HG03565 (cell line): ENCODE data around the gene MICAL3.

Source experiments
- ATAC-seq: cut with Tn5 transposase; IDR thresholded peaks from one replicate; pipeline ENCODE4 v1.9.1; 2021; ENCODE audit warnings: mild to moderate bottlenecking, moderate library complexity; ENCODE audit not compliant: unreplicated experiment

The MICAL3 gene

DNA sequence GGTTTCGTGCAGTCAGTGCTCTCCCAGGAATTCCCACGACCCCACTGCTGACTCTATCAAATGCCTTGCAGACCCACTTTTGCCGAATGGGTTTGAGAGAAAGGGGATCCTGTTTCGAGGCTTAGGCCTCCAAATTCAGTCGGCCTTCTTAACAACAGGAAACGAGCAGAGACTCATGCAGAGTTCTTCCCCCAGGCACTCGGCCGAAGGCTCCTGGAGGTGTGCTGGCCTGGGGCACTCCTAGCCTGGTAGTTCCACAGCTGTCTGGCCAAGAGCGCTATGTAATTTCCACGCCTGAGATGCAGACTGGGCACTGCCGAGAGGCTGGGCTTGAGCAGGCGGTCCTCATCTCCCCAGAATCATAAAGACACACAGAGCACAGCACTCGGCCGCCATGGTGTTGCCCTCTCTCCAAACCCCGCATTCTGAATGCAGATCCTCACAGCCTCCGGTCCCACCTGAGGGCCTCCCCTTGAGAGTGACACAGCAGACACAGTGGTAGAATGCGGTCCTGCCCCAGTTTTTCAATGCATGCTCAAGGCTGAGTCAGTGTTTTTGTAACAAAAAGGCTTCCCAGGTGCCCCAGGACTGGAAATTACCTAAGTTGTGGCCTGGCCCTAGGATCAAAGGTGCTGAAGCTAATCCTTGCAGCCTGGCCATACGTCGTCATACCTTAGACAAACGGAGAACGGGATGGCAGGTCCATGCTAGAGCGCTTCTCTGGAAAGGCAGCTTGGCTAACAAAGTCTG lies 219.9 kb downstream of the MICAL3 start:
- no peak for ATAC-seq

DNA sequence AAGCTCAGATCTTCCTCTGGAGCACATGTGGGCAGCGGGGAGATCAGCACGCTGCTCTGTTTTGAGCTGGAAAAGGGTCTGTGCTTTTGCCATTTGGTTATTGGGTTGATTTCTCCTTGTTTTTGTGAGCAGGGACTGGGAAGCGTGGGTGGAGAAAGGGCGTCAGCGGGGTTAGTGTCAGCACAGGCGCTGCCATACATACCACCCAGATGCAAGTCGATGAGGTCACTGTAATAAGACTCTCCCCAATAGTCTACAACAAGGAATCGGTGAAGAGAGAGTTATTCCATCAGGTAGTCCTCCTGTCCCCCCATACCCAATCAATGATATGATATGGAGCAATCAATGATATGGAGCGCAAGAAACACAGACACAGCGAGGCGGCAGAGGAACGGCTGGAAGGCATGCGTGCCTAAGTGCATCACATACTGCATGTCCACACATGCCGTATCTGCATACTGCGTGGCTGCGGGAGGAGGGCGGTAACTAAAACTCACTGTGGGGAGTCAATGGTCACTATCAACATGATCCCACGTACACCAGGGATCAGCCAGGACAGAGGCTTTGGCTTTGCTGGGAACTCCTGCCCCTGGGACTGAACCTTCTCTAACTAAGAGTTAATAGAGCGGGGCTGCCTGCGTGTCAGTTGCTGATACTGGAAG lies 220.6 kb downstream of the MICAL3 start:
- ATAC-seq, result no peak

DNA sequence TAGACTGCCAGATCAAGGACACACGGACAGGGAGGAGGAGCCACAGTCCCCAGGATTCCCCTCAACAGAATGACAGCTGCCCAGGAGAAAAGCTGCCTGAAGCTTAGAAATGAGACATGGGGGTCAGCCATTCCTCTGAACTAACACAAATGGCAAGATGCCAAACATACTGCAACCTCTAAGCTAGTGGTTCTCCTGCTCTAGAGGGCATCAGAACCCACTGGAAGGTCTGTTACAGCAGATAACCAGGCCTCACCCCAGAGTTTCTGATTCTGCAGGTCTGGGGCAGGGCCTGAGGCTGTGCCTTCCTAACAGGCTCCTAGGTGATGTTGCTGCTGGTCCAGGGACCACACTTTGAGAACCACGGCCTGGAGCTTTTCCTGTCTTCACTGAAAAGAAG lies 221.5 kb downstream of the MICAL3 start:
- ATAC-seq, result no peak

DNA sequence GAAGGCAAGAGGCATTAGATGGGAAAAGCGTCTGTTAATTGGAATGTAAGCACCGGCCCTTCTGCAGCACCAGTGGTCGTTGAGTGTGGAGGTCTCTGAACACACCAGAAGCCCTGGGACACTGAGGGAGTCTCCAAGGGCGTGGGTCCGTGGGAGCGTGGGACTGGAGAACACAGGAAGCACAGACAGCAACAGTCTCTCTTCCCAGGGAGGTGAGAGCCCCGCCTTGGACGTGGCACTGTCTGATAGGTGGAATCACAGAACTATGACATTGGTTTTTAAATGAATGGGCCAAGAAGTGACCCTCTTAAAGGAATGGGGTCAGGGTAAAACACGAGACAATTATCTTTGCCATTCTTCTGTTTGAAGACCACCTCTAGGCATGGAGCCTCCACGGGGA lies 221.9 kb downstream of the MICAL3 start:
- ATAC-seq, result no peak

DNA sequence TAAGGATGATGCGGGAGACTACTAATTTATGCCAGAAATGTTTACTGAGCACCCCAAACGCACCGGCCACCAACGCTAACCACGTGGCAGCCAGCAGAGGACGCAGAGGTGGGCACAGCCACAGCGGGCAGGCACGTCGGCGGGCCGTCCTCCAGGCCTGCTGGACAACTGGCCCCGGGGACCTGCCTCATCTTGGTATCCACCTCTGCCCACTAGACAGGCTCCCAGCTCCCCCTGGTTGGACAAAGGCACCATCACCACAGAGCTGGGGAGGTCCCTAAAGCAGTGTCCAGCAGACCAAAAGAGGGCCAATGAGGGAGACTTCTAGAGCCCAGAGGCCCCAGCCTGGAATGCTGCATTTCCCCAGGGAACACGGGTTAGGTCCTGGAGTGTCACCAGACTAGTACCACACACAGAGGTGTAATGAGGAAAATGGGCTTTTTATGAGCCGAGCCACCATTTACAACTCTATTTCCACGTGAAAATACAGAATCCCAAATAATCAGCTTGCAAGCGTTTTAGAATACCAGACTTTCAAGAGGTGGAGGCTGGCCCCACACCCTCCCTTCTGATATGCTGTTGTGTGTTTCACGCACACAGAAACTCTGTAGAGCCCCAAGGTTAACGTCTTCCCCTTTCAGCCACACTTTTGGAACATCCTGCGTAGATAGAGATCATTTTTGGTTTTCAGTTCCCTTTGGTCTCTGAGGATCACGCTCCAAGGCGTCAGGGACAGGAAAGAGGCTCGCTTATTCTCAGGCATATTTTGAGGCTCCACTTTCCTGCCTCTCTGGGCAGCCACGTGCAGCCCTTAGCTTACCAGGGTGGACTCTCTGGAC lies 226.4 kb downstream of the MICAL3 start:
- ATAC-seq, result peak; percentile 44

DNA sequence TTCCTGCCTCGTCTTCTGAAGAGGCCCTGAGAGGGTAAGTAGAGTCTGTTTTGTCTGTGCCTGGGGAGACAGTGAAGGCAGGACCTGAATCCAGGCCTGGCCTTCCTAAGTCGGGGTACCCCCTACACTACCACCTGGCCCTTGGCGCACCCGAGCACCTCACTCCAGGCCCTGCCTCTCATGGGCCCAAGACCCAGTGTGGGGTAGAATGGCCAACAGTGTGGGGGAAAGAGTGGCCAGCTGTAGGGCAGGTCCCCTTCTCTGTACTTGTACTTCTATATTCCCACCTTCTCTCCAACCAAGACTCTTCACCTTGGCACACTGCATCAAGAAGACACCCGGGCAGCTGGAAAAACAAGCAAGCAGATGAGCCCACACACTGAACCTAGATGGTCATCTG lies 227.7 kb downstream of the MICAL3 start:
- no peak for ATAC-seq

DNA sequence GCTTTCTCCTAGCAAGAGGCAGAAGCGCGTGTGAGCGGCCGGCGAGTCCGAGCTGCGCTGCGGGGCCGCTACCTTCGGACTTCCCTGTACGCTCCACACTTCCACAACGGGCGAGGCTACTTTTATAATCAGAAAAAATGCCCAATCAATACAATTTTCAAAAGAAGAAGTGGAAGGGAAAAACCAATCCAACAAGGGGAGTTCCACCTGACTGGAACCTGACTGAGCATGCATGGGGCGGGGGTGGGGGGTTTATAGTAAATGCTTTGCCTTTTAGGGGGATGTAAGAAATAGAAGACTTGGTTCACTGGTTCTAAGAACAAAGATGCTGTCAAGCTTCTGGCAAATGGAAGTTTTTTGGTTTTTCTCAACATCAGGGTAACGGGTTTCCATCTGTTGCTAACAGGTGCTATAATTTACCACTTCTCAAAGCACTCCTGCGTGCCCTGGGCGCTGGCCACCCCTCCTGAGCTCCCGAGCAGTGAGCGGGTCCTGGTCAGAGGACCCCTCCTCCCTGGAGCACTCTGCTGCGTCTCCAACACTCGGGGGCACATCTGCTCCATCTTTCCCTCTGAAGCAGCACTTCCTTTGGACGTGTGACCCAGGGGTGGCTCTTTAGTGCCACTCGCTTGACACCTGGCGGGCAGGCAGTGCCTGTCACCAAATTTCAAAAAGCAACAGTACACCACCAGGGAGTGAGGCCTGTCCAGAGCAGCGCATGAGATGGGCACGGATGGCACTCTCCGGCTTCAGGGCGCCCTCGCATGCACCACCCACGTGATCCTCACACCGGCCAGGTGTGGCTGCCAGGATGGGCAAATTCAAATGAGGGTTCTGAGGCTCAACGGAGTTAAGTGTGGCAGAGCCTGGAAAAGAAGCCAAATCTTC lies 228.5 kb downstream of the MICAL3 start:
- ATAC-seq, result no peak

DNA sequence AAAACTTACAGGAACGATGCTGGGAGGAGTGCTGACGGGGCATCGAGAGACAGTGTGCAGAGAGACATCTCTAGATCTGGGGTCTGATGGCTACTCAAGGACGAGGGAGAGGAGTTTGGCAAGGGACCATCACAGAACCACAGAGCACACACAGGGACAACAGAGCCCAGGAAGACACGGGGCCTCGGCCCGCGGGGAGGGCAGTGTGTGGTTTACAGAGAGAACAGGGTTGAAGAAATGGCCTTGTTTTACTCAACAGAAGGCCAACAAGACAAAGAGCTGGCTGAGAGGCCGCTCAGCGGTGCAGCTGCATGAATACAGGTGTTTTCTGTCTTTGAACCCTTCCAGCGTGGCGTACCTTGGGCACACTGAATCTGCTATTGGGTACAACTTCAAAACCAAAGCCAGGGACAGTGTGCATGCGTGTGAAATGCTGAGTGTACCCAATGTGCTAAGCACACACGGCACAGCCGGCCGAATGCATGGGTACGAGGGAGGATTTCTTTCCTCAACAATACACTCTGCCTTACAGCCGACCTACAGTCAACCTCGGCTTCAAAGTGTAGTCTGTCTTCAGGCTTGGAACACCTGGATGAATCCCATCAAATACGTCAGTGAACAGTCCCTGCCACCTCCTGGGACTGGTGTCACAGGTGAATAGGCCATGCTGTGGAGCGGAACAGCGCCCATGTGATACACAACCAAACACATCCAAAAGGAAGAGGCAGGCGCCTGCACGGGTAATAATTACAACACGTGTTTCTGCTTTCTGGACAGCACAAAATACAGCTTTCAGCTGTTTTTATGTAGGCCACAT lies 229.4 kb downstream of the MICAL3 start:
- no peak for ATAC-seq

DNA sequence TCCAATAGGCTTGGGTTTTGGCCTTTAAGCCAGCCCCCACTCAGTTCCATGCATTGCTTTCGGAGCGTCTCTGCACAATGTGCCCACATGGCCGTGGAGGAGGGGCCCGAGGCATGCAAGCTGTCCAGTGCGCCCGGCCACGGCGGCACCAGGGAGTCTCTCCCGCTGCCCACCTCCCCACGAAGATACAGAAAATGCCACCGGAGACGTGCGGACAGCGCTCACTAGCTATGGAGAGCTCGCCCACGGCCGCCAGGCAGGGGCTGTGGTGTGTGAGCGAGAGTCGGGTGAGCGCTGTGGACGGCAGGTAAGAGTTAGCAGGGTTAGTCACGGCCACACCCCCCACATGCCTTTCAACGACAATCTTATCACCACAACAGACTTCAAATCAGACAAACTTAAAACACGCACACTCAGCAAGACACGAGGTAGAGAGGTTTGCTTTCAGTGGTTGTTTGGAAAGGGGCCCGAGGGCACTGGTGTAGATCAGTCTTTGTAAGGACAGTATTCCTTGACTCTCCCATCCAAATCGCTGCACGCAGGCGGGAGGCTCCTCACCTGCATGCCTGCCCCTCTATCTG lies 231.4 kb downstream of the MICAL3 start:
- ATAC-seq, result no peak

DNA sequence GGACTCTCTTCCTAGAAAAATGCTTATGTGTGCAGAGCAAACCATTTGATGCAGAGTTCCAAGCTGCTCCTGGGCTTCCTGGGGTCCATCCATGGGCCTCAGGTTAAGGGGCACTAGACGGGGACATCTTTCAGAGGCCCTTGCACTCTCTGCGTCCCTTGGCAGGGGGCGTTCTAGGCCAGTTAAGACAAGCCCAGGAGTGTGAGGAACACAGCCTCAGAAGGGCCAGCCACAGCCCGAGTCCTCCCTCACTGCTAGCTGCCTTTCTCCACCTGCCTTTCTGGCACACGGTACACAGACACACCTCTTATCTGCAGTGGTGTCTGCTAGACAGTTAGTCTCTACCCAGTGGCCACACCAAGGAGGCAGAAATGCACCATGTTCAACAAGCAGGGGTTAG lies 232.1 kb downstream of the MICAL3 start:
- ATAC-seq, result no peak

DNA sequence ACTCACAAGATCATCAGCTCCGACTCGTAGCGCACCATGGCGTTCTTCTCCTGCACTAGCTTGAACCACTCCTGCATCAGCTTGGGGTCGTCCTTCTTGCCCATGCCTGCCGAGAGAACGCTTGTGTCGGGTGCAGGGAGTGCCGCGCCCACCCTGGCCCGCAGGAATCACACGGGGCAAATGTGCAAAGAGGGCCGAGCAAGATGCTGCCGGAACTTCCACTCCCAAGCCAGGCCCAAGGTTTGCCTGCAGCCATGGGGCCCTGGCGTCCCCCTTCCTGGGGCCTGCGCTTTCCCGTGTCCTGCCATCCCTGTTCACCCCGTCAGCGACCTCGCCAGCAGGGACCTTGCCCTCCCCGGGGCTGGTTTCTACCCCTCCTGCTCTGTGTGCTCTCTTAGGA lies 233.2 kb downstream of the MICAL3 start:
- no peak for ATAC-seq

DNA sequence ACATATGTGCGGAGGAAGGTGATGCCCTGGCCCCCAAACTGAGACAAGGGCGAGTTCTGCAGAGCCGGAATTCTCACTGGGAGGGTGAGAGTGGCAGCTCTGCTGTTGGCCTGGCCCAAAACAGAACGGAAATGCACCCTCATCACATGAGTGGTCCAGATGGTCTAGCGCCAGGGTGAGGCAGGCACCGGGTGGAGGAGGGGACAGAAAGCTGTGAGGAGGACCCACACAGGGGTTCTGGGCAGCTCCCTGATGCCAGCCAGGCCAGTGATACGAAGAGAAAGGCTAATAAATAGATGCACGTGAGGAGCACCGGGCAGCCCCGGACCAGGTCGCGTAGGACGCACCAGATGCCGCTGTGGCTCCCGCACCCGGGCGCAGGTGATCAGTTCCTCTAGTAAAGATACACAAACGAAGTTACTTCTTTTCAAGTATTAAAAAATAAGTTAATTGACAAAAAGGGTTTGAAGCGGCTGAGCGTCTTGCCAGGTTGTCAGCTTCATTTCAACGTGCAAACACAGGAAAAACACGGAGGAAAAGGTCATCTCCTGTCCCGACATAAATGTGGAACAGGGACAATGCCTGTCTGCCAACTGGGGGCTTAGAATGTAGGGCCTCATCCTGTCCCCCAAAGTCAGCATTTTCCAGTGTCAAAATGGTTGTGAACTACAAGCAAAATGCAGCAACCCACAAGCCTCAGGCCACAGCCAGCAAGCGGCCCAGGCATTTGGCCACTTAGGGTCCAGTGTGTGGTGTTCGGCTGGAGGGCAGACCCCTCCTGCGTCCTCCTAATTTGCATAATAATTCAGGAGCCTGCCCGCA lies 234.8 kb downstream of the MICAL3 start:
- ATAC-seq, result no peak

DNA sequence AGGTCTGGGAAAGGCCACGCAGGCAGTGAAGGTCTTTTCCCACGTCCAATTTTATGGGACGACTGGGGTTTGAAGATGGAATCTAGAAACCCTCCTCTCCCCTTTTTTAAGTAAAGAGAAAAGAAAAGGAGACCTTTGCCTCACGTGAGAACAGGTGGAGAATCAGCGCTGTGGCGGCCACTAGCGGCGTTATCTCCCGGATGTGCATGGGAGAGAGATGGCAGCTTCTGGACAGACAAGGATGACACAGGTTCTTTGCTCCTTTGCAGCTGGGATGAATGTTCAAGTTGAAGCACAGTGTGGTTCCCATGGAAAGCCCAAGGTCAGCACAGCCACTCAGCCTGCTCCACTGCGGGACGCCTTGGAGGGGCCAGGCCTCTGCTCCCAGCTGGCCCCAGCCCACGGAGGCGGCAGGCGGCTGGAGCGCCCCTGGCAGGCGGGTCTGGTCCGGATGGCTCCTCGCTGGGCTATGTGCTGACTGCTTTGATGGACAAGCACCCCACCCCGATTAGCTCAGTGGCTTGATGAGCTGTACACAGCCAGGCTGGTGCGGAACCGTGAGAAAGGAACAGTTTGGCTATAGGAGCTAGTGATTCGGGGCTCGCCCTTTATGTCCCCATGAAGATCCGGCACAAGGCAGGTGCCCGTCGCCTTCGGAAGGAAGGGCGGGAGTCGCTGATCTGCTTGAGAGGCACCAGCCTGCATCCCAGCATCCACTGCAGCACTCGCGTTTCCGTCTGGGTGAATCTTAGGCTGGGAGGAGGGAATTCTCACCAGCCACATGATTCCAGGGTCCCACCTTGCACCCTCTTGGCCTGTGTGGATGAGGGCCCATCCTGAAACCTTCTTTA lies 235.6 kb downstream of the MICAL3 start:
- no peak for ATAC-seq

DNA sequence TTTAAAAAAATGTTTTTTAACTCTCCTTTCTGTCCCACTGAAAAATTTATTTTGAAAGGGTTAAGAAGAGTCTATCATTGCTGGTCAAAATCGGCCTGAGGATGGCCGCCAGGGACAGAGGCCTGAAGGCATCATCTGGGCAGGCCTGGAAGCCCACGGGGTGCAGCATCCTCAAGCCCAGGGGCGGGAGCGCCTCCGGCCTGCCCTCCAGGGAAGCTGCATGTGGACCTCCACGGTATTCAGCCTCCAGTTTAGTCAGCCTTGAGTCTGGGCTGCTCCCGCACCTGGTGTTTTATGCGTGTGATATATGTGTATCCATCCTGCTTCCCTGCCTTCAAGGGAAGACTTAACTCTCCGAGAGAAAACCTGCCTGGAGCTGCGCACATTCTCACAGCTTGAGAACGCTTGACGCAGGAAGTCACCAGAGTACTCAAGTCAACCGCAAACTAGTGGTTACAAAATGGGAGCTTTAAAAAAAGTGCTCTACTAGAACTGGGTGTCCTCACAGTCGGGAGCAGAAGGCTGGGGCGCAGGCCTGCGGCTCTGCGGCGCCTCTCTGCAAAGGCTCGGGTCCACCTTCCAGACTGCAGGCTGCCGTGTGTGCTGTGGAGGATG lies 236.5 kb downstream of the MICAL3 start:
- no peak for ATAC-seq

DNA sequence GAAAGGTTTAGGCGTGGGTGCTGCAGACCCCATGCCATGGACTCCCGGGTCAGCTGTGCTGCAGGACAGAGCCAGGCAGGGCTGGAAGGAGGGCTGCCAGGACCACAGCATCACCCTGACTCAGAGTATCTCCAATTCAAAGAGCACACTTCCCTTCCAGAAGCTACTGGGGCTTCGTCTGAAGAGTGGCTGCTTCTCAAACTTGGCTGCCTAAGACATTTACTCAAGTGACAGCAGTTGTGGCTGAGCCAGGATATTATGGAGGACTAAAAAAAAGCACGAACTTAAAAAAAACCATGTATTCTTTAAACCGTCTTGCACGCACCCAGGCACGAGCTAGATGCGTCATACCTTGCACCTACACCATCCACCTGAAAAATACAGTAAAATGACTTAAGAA lies 237.1 kb downstream of the MICAL3 start:
- no peak for ATAC-seq

DNA sequence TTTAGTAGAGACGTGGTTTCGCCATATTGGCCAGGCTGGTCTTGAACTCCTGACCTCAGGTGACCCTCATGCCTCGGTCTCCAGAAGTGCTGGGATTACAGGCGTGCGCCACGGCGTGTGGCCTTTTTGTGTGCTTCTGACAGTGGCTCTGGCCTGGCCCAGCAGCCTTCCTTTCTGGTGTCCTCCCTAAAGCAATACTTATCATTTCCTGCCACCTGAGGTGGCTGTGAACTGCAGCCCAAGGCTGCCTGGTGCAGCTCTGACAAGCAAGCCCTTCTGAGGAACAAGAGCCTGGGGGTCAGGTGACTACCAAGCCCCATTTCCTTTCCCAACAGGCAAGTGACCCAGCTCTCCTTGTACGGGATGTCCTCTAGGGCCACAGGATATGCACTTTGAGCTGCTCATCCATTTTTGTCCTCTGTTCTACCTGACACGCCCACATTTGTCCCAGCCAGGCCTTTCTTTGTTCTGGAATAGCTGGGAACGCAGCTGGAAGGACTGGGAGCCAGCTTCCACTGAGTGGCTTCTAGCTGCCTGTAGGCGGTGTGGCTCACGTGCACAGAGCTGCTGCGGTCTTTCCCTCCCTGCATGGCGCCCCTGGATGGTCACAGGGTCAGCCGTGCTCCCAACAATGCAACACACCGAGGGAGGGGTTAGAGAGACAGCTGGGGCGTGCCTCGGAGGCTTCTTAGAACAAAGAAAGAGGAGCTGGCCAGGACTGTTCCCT lies 237.8 kb downstream of the MICAL3 start:
- ATAC-seq, result no peak
